Right lobe of liver (tissue), 6 donors: Measurements from ENCODE around the gene NAXE. TPM values are rescaled to one million over a fixed set of nuclear protein-coding genes. Genes with fewer than 3 reads are reported as not detected.
"Not testable (repeated sequence)": the region's sequence is repeated elsewhere in the genome, so short reads cannot be mapped to it uniquely, and the experiment has no call there.

Experiments
- ATAC-seq, 4 donors: fragments of 200-7000 bp; cut with Tn5 transposase; one replicate each; pipeline ENCODE4 v1.9.1; 2020; ENCODE audit warnings: mild to moderate bottlenecking in 4 of 4, moderate library complexity in 4 of 4
- DNase-seq, 3 donors: peaks; one replicate each; pipeline ENCODE4 v3.0.0-alpha.2; 2020
- H3K27ac ChIP-seq, 3 donors: fragments of 200-600 bp; one replicate each; pipeline ENCODE4 v1.8.0; 2022
- H3K27me3 ChIP-seq, 2 donors: fragments of 200-600 bp; one replicate each; pipeline ENCODE4 v1.8.0; 2022
- H3K36me3 ChIP-seq, 4 donors: fragments of 200-600 bp; sonication (generic) in 1 of 4; one replicate each; pipeline versions ENCODE4 v1.5.1 to v1.8.0; 2017 to 2022; ENCODE audit warnings: control low read depth in 1 of 4
- H3K4me1 ChIP-seq, 4 donors: fragments of 200-600 bp; sonication (generic) in 1 of 4; one replicate each; pipeline versions ENCODE4 v1.5.1 to v1.8.0; 2017 to 2022; ENCODE audit warnings: control low read depth in 1 of 4
- H3K4me3 ChIP-seq, 3 donors: fragments of 200-600 bp; one replicate each; pipeline ENCODE4 v1.8.0; 2022
- H3K9me3 ChIP-seq, 4 donors: fragments of 200-600 bp; sonication (generic) in 1 of 4; one replicate each; pipeline versions ENCODE4 v1.5.1 to v1.8.0; 2017 to 2022; ENCODE audit warnings: control low read depth in 1 of 4
- CTCF ChIP-seq, 4 donors: fragments of 200-600 bp in 3 of 4; fragments of 450-650 bp in 1 of 4; IDR thresholded peaks; one replicate each; pipeline versions ENCODE4 v1.5.1 to v1.8.0; 2016 to 2022; ENCODE audit warnings: antibody characterized with exemption in 4 of 4, mild to moderate bottlenecking in 2 of 4
- POLR2A ChIP-seq: fragments of 450-650 bp; IDR thresholded peaks from one replicate; pipeline ENCODE4 v1.6.1; 2017; ENCODE audit warnings: antibody characterized with exemption, mild to moderate bottlenecking
- WGBS: methylation state at CpG from one replicate; pipeline ENCODE4 v1.1.6; 2018; ENCODE audit warnings: low coverage, low lambda C conversion rate; ENCODE audit not compliant: insufficient coverage; ENCODE audit errors: missing lambda C conversion rate; 5-methylcytosine and 5-hydroxymethylcytosine counted together
- intact Hi-C, 2 donors: fragments of 100-400 bp; cut with DNase I; formaldehyde crosslinking; loops; one replicate each; pipeline versions ENCODE4 v1.11.2 to v1.14.1; 2022
- total RNA-seq, 6 experiments: library from RNA; depleted of rRNA in 2 of 6; stranded (reverse); fragments of >200 nt in 2 of 6; fragmentation: NEBNext Ultra II Directional in 3 of 6; extraction: Animal tissue kit (Norgen Biotek cat#: 25700) in 3 of 6; gene quantifications; one replicate each; pipeline versions ENCODE4 v1.1.0 to v1.2.4, GENCODE V29; 2016 to 2023
- donor health status: DM: no; HTN: yes; CAD: no.
- donor health status: DM: no; HTN: no; CAD: no.
- donor health status: DM: no; HTN: no; CAD: no.
- donor health status: DM: no; HTN: yes; CAD: no.
- donor health status: DM: no; HTN: yes; CAD: no.

The NAXE gene
- total RNA-seq, 6 experiments from 2014 or later = 37.7 to 72.3 (median 49.4) TPM

- TF ChIP-seq CTCF (IDR thresholded peaks at IDR 0.05) (peak; percentile 80 to 82 (median 80)), POLR2A (no peak)
- ATAC-seq (peak; percentile 99 to 100 (median 100)), DNase-seq (no peak)
- 18% methylated on average over 7 of the region's 7 CpGs for WGBS
- H3K9me3 ChIP-seq = no peaks in the 10 kb centered on the region
- no peak overlapping the region for H3K27ac ChIP-seq
- intact Hi-C loops = loop anchor here in 1 of 2 donors (10.0 kb wide), 1 partner anchor 143 kb away; no protein-coding TSS in a partner anchor
- H3K4me3 ChIP-seq = no peak overlapping the region
- no peaks in the 10 kb centered on the region for H3K36me3 ChIP-seq
- H3K27me3 ChIP-seq = no peaks in the 10 kb centered on the region
- H3K4me1 ChIP-seq = no peaks in the 10 kb centered on the region
These were observed 16.6 kb downstream of the NAXE start for GRCh38 chr1:156608036-156608674.

- no peak for DNase-seq
- no peak overlapping the region for H3K27ac ChIP-seq
- ATAC-seq = peak; percentile 27 to 54 (median 45)
- intact Hi-C loops = loop anchor here in 1 of 2 donors (10.0 kb wide), 1 partner anchor 144 kb away; no protein-coding TSS in a partner anchor
- TF ChIP-seq CTCF (IDR thresholded peaks at IDR 0.05) (peak; percentile 28 to 38 (median 32)), POLR2A (no peak)
- no peak overlapping the region for H3K4me3 ChIP-seq
- no peaks in the 10 kb centered on the region for H3K9me3 ChIP-seq
- 19% methylated on average over 6 of the region's 6 CpGs for WGBS
- no peaks in the 10 kb centered on the region for H3K36me3 ChIP-seq
- H3K27me3 ChIP-seq = no peaks in the 10 kb centered on the region
- no peaks in the 10 kb centered on the region for H3K4me1 ChIP-seq
These were observed 17.4 kb downstream of the NAXE start for GRCh38 chr1:156608981-156609380.

- not testable (repeated sequence) for H3K4me1 ChIP-seq, H3K36me3 ChIP-seq, H3K4me3 ChIP-seq, ATAC-seq, H3K27ac ChIP-seq, H3K27me3 ChIP-seq, H3K9me3 ChIP-seq, DNase-seq
- 73% methylated on average over 4 of the region's 9 CpGs for WGBS
- intact Hi-C loops = loop anchor here in 1 of 2 donors (10.0 kb wide), 1 partner anchor 225 kb away; no protein-coding TSS in a partner anchor
These were observed 18.5 kb downstream of the NAXE start for GRCh38 chr1:156610072-156610471.

GRCh38 chr1:156612666-156613065 is 21.1 kb downstream of the NAXE start:
- 52% methylated on average over 3 of the region's 3 CpGs for WGBS
- Histone ChIP-seq H3K4me1 (no peaks in the 10 kb centered on the region), H3K27ac (no peak overlapping the region), H3K4me3 (no peak overlapping the region), H3K27me3 (no peaks in the 10 kb centered on the region), H3K9me3 (no peaks in the 10 kb centered on the region), H3K36me3 (no peaks in the 10 kb centered on the region)
- DNase-seq (no peak), ATAC-seq (no peak)
- intact Hi-C loops = loop anchor here in 1 of 2 donors (10.0 kb wide), 1 partner anchor 228 kb away; no protein-coding TSS in a partner anchor
- TF ChIP-seq CTCF (IDR thresholded peaks at IDR 0.05) = no peak
- TF ChIP-seq POLR2A = no peak

GRCh38 chr1:156615946-156616345 is 24.4 kb downstream of the NAXE start:
- no peaks in the 10 kb centered on the region for H3K27me3 ChIP-seq
- H3K36me3 ChIP-seq = no peaks in the 10 kb centered on the region
- no peak for ATAC-seq
- no peak for DNase-seq
- TF ChIP-seq CTCF (IDR thresholded peaks at IDR 0.05) (no peak), POLR2A (no peak)
- no peaks in the 10 kb centered on the region for H3K4me1 ChIP-seq
- intact Hi-C loops = loop anchor here in 1 of 2 donors (10.0 kb wide), 1 partner anchor 231 kb away; no protein-coding TSS in a partner anchor
- no peak overlapping the region for H3K4me3 ChIP-seq
- no peaks in the 10 kb centered on the region for H3K9me3 ChIP-seq
- 30% methylated on average over 2 of the region's 4 CpGs for WGBS
- H3K27ac ChIP-seq = no peak overlapping the region
